Chondrocyte (in vitro differentiated cells): Measurements from ENCODE around the gene SPINK8. TPM values are rescaled to one million over a fixed set of nuclear protein-coding genes. Genes with fewer than 3 reads are reported as not detected.

ENCODE experiments used
- DNase-seq: peaks from one replicate; pipeline ENCODE4 v3.0.0; 2021; ENCODE audit warnings: mixed read lengths, low spot score
- H3K27ac Mint-ChIP-seq: one replicate; pipeline ENCODE4 v1.8.0; 2021; ENCODE audit warnings: mild to moderate bottlenecking, moderate library complexity, mixed read lengths; ENCODE audit not compliant: unreplicated experiment
- H3K27me3 Mint-ChIP-seq: 2 replicates; pipeline ENCODE4 v1.8.0; 2021; ENCODE audit warnings: low read depth, mixed read lengths
- H3K36me3 Mint-ChIP-seq: 2 replicates; pipeline ENCODE4 v1.8.0; 2021; ENCODE audit warnings: low read depth, mixed read lengths
- H3K4me1 Mint-ChIP-seq: 2 replicates; pipeline ENCODE4 v1.8.0; 2021; ENCODE audit warnings: low read depth, mild to moderate bottlenecking, mixed read lengths
- H3K4me3 Mint-ChIP-seq: one replicate; pipeline ENCODE4 v1.8.0; 2021; ENCODE audit warnings: mild to moderate bottlenecking, moderate library complexity, mixed read lengths; ENCODE audit not compliant: unreplicated experiment
- H3K9me3 Mint-ChIP-seq: 2 replicates; pipeline ENCODE4 v1.8.0; 2021; ENCODE audit warnings: low read depth, mixed read lengths
- total RNA-seq: library from RNA; stranded (reverse); gene quantifications from 3 replicates; pipeline ENCODE4 v1.2.1, GENCODE V29; 2021
- TF ChIP-seq, protein P1 (sequence below): fragments of 200-600 bp; sonication (generic); IDR thresholded peaks from 2 replicates; pipeline ENCODE4 v1.5.0; 2021; ENCODE audit warnings: antibody characterized with exemption, mild to moderate bottlenecking, moderate library complexity

Gene SPINK8
- total RNA-seq, 1 donor from 2014 or later, result not detected

DNA sequence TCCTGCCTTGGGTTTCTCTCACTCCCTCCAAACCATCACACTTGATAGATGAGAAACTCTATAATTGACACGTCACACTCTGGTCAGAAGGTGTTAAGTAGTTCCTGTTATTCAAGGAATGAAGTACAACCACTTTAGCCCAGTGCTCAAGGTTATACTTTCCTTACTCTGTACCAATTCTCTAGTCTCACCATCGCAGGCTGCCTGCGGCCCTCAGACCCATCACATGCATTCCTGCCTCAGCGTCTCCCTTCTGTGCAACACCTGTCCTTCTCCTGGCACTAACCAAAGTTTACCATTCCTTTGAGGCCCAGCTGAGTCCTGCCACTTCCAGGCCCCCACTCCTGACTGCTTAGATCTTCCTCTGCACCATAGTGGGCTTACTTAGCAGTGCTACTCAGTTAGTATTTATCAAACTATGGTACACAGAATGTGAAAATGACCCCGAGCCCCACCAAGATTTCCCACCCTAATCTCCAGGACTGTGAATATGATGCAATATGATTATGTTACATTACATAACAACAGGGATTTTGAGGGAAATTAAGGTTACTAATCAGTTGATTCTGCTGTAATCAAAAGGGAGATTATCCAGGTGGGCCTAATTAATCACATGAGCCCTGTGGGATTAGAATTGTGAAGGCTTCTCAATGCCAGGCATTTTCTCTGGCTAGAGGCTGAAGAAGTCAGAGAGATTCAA, 36.2 kb downstream of the SPINK8 start:
- Mint-ChIP-seq H3K4me1 (peaks cover 23% of the 10 kb centered on the region), H3K9me3 (peaks cover 3% of the 10 kb centered on the region), H3K36me3 (peaks cover 46% of the 10 kb centered on the region), H3K4me3 (no peak overlapping the region), H3K27me3 (no peaks in the 10 kb centered on the region), H3K27ac (no peak overlapping the region)
- no peak for DNase-seq
- TF ChIP-seq, protein P1, sequence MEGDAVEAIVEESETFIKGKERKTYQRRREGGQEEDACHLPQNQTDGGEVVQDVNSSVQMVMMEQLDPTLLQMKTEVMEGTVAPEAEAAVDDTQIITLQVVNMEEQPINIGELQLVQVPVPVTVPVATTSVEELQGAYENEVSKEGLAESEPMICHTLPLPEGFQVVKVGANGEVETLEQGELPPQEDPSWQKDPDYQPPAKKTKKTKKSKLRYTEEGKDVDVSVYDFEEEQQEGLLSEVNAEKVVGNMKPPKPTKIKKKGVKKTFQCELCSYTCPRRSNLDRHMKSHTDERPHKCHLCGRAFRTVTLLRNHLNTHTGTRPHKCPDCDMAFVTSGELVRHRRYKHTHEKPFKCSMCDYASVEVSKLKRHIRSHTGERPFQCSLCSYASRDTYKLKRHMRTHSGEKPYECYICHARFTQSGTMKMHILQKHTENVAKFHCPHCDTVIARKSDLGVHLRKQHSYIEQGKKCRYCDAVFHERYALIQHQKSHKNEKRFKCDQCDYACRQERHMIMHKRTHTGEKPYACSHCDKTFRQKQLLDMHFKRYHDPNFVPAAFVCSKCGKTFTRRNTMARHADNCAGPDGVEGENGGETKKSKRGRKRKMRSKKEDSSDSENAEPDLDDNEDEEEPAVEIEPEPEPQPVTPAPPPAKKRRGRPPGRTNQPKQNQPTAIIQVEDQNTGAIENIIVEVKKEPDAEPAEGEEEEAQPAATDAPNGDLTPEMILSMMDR, result no peak

DNA sequence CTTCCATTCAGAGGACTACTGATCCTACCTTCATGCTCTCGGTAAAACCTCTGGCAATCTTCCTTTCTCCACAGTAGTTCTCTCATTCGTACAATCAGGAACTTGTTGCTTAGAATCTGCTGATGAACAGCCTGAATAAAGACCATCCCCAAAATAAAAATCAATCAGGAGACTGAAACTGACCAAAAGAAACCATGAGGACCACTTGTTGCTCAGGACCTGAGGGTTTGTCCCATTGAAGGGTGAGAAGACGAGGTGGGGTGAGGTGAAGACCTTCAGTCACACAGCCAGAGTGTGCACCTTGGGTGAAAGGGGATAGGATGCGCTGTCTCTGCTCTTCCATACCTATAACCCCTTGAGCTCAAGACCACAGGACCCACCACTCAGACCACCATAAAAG, 36.8 kb downstream of the SPINK8 start:
- TF ChIP-seq, protein P1, result no peak
- Mint-ChIP-seq H3K4me1 (peaks cover 19% of the 10 kb centered on the region), H3K4me3 (no peak overlapping the region), H3K9me3 (no peaks in the 10 kb centered on the region), H3K27ac (no peak overlapping the region), H3K27me3 (no peaks in the 10 kb centered on the region), H3K36me3 (peaks cover 46% of the 10 kb centered on the region)
- DNase-seq, result no peak

DNA sequence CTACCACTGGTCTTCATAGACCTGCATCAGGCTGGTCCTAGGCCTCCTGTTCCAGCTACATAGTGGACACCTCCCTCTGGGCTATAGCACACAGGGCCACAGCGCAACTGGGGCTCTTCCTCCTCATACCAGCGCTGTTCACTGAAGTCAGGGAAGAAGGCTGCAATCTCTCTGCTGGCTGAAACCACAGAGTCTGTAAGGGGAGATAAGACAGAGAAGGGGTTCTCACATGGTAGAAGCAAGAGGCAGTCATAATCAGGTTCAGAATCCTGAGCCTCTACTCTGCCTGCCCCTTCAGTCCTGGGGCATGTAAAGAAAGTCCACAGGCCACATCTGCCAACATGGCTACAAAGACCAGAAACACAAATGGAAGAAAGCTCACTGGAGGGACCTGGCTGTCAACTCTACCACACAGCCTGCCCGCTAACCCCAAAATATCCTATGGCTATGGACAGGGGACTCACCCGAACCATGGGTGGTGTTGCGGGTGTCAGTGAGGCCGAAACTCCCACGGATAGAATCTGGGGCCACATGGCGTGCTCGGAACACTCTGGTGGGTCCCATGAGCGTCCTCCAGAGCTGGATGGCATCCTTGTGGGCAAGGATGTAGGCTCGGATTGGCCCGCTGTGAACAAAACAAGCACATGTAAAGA, 38.7 kb downstream of the SPINK8 start:
- DNase-seq, result no peak
- Mint-ChIP-seq H3K9me3 (peaks cover 2% of the 10 kb centered on the region), H3K27me3 (no peaks in the 10 kb centered on the region), H3K27ac (no peak overlapping the region), H3K36me3 (peaks cover 45% of the 10 kb centered on the region), H3K4me3 (no peak overlapping the region), H3K4me1 (peaks cover 3% of the 10 kb centered on the region)
- TF ChIP-seq, protein P1, result no peak

DNA sequence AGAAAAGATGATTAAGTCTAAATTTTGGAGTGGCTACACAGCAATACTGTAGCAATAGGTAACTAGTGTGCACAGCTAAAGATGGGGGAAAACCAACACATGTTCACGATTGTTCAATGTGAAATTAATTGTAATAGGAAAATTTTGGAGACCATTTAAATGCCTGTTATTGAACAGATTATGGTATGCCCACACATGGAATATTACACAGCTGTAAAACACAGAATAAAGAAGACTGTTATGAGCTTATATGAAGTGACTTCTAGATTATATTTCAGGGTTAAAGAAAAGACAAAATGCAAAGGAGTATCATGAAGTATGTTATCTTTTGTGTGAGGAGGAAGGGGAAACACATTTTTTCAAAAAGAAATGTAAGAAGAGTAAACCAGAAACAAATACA, 43.8 kb downstream of the SPINK8 start:
- no peak for DNase-seq
- no peak overlapping the region for H3K27ac Mint-ChIP-seq
- H3K27me3 Mint-ChIP-seq, result no peaks in the 10 kb centered on the region
- H3K4me1 Mint-ChIP-seq, result no peaks in the 10 kb centered on the region
- H3K4me3 Mint-ChIP-seq, result no peak overlapping the region
- H3K36me3 Mint-ChIP-seq, result peaks cover 31% of the 10 kb centered on the region
- H3K9me3 Mint-ChIP-seq, result peaks cover 5% of the 10 kb centered on the region
- TF ChIP-seq, protein P1, result no peak

DNA sequence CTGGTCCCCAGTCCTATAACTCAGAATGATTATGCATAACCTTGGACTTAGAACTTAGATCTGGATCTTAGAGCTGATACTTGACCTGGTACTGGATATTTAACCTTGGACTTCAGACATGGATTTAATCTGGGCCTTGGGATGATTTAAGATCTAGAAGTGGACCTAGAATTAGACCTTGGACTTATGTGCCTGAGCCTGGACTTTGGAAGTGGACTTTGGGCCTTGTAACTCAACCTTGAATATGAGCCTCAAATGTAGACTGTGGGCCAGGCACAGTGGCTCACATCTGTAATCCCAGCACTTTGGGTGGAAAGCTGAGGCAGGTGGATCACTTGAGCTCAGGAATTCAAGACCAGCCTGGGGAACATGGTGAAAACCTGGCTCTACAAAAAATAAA, 46.4 kb downstream of the SPINK8 start:
- H3K9me3 Mint-ChIP-seq, result peaks cover 5% of the 10 kb centered on the region
- DNase-seq, result no peak
- TF ChIP-seq, protein P1, result no peak
- H3K27me3 Mint-ChIP-seq, result no peaks in the 10 kb centered on the region
- H3K27ac Mint-ChIP-seq, result no peak overlapping the region
- H3K36me3 Mint-ChIP-seq, result peaks cover 10% of the 10 kb centered on the region
- H3K4me3 Mint-ChIP-seq, result no peak overlapping the region
- H3K4me1 Mint-ChIP-seq, result no peaks in the 10 kb centered on the region
